Activated CD4-positive, alpha-beta T cell treated with anti-CD3 and anti-CD28 coated beads for 24 hours (primary cell): Measurements from ENCODE around the gene KRT74.

ENCODE experiments used
- DNase-seq, 2 donors: peaks; one replicate each; pipeline ENCODE4 v3.0.0-alpha.2; 2020; ENCODE audit warnings: low read depth in 2 of 2

Gene KRT74

DNA sequence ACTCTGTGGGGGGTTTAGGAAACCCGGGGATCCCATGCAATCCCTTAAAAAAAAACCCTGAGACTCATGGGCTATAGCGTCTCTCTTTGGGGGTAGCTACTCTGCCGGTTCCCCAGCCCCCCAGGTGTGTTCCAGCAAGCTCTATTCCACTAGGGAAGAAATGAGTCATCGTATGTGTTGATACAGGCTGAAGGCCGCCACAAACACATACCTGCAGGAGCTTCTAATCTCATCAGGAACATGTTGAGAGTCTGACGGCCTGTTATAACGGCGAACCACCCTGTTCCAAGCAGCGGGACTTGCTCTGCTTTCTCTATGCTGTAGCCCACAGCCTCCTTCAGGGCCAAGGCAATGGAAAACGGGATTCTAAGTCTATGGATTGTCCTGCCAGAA, 52.5 kb downstream of the KRT74 start:
- DNase-seq: no peak

DNA sequence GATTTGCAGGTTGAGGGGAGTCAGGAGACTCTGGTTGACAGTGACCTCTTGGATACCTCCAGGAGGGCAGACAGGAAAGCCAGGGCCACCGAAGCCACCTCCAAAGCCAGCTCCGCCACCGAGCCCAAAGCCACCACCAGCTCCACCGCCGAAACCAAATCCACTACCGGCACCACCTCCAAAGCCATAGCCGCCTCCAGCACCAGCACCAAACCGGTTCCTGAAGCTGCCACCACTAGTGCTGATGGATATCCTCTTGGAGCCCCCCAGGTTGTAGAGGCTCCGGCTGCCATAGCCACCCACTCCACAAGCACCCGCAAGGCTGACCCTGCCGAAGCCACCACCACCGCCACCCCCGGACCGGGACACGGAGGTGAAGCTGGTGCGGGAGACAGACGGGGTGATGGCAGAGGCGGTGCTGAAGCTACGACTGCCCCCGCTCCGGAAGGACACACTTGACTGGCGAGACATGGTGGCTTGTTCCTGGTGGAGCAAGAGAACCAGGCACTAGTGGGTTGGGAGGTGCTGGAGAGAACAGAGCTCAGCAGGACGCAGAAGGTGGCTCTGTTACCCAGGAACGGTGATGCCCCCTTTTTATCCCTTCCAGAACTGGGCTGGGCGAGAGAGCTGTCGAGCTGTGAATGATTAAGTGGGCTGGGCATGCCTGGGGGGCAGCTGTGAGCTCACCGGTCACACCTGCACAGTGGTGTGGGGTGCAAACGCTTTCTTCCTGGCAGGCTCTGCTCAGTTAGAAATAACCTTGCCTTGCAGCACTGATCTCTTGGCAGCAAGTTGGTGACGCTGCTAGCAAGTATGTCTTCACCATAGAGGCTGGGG, 53.6 kb downstream of the KRT74 start, which contains the start of gene KRT5:
Gene KRT5 (minus strand): TSS at position 569 of the 837 bp plus-strand sequence. CDS start 98 bp downstream, at position 471.
- DNase-seq: no peak

DNA sequence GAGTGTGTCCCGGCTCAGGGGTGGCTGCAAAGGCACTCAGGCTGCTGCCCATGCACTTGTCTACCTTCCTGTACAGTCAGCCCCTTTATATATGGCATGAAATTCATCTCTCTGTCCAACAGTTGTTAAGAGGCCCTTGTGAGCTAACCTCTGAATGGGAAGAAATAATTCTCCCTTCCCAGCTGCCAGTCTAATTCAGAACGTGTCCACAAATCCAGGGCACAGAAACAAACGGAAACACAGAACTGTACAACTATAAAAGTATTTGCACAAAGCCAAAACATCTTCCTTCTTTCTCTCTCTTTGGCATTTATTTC, 54.3 kb downstream of the KRT74 start:
- DNase-seq: no peak

DNA sequence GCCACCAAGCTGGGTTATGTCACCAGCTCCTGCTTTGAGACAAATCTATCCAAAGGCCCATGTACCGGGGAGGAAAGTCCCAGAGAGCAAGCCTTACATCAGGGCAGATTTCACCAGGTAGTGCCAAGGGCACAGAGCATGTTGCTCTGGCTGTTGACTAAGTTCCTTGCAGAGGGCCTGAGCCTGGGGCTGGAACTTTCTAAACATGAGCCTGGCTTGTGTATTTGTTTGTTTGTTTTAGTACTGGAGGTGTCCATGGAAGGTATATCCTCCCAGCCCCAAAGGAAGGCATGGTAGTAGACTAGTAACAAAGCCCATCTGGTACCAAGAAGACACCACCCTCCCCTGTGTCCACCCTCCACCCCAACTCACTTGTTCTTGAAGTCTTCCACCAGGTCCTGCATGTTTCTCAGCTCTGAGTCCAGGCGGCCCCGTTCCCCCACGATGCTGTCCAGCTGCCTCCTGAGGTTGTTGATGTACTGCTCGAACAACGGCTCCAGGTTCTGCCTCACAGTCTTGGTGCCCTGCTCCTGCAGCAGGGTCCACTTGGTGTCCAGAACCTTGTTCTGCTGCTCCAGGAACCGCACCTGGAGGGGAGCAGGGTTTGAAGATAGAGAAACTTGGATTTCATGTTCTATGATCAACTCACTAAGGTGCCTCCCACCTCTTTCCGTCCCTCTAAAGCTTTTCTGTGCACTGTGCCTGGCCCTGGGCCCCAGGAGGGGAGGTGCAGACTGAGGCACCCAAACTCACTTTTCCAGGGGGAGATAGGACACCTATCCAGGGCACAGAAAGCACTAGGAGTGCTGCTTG, 54.9 kb downstream of the KRT74 start:
- no peak for DNase-seq

DNA sequence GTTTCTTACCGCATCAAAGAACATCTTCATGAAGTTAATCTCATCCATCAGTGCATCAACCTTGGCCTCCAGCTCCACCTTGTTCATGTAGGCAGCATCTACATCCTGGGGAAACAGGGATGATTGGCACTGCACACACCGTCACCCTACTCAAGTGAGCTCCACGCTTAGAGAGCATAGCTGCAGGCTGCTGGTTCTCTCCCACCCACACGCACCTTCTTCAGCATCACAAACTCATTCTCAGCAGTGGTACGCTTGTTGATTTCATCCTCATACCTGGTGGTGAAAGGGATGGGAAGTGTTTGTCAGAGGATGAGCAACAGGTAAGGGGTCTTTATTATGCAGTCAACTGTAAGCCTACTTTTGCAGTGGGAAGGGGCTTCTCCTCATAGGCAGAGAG, 55.8 kb downstream of the KRT74 start:
- no peak for DNase-seq

DNA sequence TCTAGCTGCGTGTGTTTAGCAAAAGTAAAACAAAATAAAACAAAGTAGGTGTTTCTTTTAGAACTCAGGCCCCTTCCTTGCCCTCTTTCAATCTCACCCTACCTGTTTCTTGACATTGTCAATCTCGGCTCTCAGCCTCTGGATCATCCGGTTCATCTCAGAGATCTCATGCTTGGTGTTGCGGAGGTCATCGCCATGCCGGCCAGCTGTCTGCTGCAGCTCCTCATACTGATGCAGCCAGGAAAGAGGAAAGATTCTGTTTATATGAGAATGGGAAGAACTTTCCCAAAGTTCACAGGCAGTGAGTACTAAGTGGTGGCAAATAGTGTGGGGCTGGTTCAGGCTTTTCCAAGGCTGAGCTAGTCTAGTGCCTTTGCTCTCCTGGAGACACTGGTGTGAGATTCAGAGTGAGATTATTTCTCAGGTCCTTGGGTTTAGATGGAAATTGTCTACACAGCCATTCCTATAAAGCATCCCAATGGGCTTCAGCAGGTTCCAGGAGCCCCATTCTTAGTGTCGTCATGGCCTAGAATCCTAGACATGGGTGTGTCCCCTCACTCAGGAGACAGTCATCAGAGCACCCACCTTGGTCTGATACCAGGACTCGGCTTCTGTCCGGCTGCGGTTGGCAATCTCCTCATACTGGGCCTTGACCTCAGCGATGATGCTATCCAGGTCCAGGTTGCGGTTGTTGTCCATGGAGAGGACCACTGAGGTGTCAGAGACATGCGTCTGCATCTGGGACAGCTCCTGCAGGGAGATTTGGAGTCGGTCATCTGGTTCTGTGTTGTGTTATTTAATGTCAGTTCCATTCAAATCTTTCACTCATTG, 56.4 kb downstream of the KRT74 start:
- no peak for DNase-seq

DNA sequence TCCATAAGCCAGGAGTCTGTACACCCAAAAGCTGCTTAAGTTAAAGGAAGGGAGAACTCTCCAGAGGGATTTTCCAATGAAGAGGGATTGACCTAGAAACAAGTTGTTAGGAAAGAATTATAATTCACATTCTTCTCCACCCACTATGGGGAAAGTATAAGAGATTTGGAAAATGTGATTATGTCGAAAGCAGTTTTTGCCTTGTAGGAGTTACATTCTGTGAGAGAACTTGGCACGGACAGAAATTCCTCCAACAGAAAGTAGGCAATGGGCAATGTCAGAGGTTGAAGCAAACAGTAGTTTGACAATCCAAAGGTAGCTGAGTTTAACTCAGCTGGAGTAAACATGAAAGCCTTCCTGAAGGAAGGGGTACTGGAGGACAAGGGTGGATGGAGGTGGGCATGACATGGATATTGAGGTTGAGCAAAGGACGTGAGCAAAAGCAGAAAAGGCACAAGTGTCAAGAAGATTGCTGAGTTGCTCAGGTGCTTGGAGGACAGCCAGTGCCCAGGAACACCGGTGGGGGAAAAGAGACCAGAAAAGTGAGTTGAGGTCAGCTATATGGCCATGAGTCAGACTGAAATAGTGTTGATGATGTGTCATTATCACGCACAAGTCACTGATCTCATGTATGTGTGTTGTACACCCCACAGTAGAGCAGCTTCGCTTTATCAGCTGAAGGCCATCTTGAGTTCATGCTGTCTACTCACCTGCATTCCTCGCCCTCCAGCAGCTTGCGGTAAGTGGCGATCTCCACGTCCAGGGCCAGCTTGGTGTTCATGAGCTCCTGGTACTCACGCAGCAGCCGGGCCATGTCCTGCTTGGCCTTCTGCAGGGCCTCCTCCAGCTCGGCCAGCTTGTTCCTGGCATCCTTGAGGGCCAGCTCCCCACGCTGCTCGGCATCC, 57.5 kb downstream of the KRT74 start:
- DNase-seq: no peak
